HG02798 (cell line): ENCODE results near the gene CCL4L2.
A peak's percentile ranks its signal among the peaks of the same experiment; 100 is the strongest.
"Not testable (repeated sequence)": the region's sequence is repeated elsewhere in the genome, so short reads cannot be mapped to it uniquely, and the experiment has no call there.

ENCODE experiments used
- ATAC-seq: cut with Tn5 transposase; IDR thresholded peaks from one replicate; pipeline ENCODE4 v1.9.1; 2021; ENCODE audit warnings: mild to moderate bottlenecking; ENCODE audit not compliant: unreplicated experiment, poor library complexity

The CCL4L2 gene

GRCh38 chr17:36210439-36211211 lies at the start of gene CCL4L2:
Gene CCL4L2, plus strand, starts transcription at chr17:36211063.
- peak; percentile 73 for ATAC-seq

GRCh38 chr17:36168836-36169235 lies 42.0 kb upstream of the CCL4L2 start:
- ATAC-seq: not testable (repeated sequence)

- not testable (repeated sequence) for ATAC-seq
Observed at GRCh38 chr17:36176536-36176935, 34.3 kb upstream of the CCL4L2 start, which contains the start of gene TBC1D3B. Gene TBC1D3B, minus strand, starts transcription at chr17:36176636. Its CDS starts 1,586 bp downstream, at chr17:36175050.

- peak; percentile 9 for ATAC-seq
Observed at GRCh38 chr17:36181446-36182175, 29.3 kb upstream of the CCL4L2 start.

- ATAC-seq: peak; percentile 4
Observed at GRCh38 chr17:36182176-36183000, 28.5 kb upstream of the CCL4L2 start.

GRCh38 chr17:36183001-36183971 lies 27.6 kb upstream of the CCL4L2 start:
- ATAC-seq: peak; percentile 25

- ATAC-seq: no peak
Observed at GRCh38 chr17:36184023-36184765, 26.7 kb upstream of the CCL4L2 start.

- no peak for ATAC-seq
Observed at GRCh38 chr17:36185416-36185815, 25.4 kb upstream of the CCL4L2 start.

GRCh38 chr17:36186810-36187763 lies 23.8 kb upstream of the CCL4L2 start:
- not testable (repeated sequence) for ATAC-seq

GRCh38 chr17:36187943-36188665 lies 22.8 kb upstream of the CCL4L2 start:
- ATAC-seq: not testable (repeated sequence)

- ATAC-seq: peak; percentile 51
Observed at GRCh38 chr17:36188891-36189306, 22.0 kb upstream of the CCL4L2 start.

- not testable (repeated sequence) for ATAC-seq
Observed at GRCh38 chr17:36189993-36190392, 20.9 kb upstream of the CCL4L2 start.

GRCh38 chr17:36190549-36191330 lies 20.1 kb upstream of the CCL4L2 start:
- not testable (repeated sequence) for ATAC-seq

GRCh38 chr17:36193216-36193775 lies 17.6 kb upstream of the CCL4L2 start:
- ATAC-seq: no peak

GRCh38 chr17:36194147-36194831 lies 16.6 kb upstream of the CCL4L2 start:
- not testable (repeated sequence) for ATAC-seq
